Fibroblast of lung (primary cell): ENCODE measurements around the gene FAM216A. TPM values are rescaled to one million over a fixed set of nuclear protein-coding genes. Genes with fewer than 3 reads are reported as not detected.

Experiments
- DNase-seq, 2 donors: peaks; one replicate each; pipeline versions ENCODE4 v3.0.0 to v3.0.0-alpha.2; 2010; ENCODE audit warnings: low read depth in 2 of 2
- H2AFZ ChIP-seq: 2 replicates; pipeline ENCODE4 v1.5.1; 2012; ENCODE audit warnings: low read length, control low read depth, inconsistent platforms
- H3K27ac ChIP-seq: 2 replicates; pipeline ENCODE4 v1.5.1; 2011; ENCODE audit warnings: low read length, control low read depth; ENCODE audit not compliant: insufficient read depth
- H3K27me3 ChIP-seq: 2 replicates; pipeline ENCODE4 v1.5.1; 2011; ENCODE audit warnings: mild to moderate bottlenecking, low read length; ENCODE audit not compliant: control insufficient read depth, insufficient read depth
- H3K36me3 ChIP-seq: 2 replicates; pipeline ENCODE4 v1.5.1; 2011; ENCODE audit warnings: low read length; ENCODE audit not compliant: control insufficient read depth, insufficient read depth
- H3K4me1 ChIP-seq: 2 replicates; pipeline ENCODE4 v1.5.1; 2011; ENCODE audit warnings: low read length; ENCODE audit not compliant: control insufficient read depth, insufficient read depth; ENCODE audit errors: extremely low read depth
- H3K4me2 ChIP-seq: 2 replicates; pipeline ENCODE4 v1.5.1; 2011; ENCODE audit warnings: low read length, control low read depth; ENCODE audit not compliant: insufficient read depth; ENCODE audit errors: extremely low read depth
- H3K4me3 ChIP-seq, 4 experiments: fragments of 200-600 bp in 1 of 4; sonication (generic) in 1 of 4; replicated peaks in 1 of 4; 2 replicates each; pipeline ENCODE4 v1.5.1; 2011 to 2016; ENCODE audit warnings: low read length in 4 of 4, low read depth in 3 of 4, mild to moderate bottlenecking in 3 of 4, control low read depth in 2 of 4, inconsistent platforms in 1 of 4, mixed read lengths in 1 of 4; ENCODE audit not compliant: insufficient read depth in 1 of 4; ENCODE audit errors: control extremely low read depth in 1 of 4
- H3K79me2 ChIP-seq: 2 replicates; pipeline ENCODE4 v1.5.1; 2012; ENCODE audit warnings: mild to moderate bottlenecking, low read length, inconsistent platforms; ENCODE audit not compliant: control insufficient read depth, insufficient read depth
- H3K9ac ChIP-seq: 2 replicates; pipeline ENCODE4 v1.5.1; 2011; ENCODE audit warnings: mild to moderate bottlenecking, low read length, control low read depth; ENCODE audit not compliant: insufficient read depth
- H3K9me3 ChIP-seq: 2 replicates; pipeline ENCODE4 v1.5.1; 2012; ENCODE audit warnings: low read depth, low read length; ENCODE audit not compliant: control insufficient read depth, insufficient read depth
- H4K20me1 ChIP-seq: 2 replicates; pipeline ENCODE4 v1.5.1; 2011; ENCODE audit warnings: low read length; ENCODE audit not compliant: control insufficient read depth, insufficient read depth; ENCODE audit errors: extremely low read depth
- EZH2 ChIP-seq: IDR thresholded peaks from 2 replicates; pipeline ENCODE4 v1.5.1; 2012; ENCODE audit warnings: low read length, control low read depth, mild to moderate bottlenecking; ENCODE audit errors: missing control alignments
- polyA plus RNA-seq, 2 donors: library from polyadenylated mRNA; depleted of rRNA in 1 of 2; stranded (reverse) in 1 of 2; unstranded in 1 of 2; fragments of >200 nt; gene quantifications; 2 replicates each; pipeline ENCODE4 v1.2.1, GENCODE V29; 2011 to 2012; ENCODE audit warnings: missing spikeins in 1 of 2
- total RNA-seq: library from RNA; depleted of rRNA; stranded (reverse); fragments of >200 nt; gene quantifications from 2 replicates; pipeline ENCODE4 v1.2.1, GENCODE V29; 2014
- TF ChIP-seq, protein P1 (sequence below), 2 donors: IDR thresholded peaks in 1 of 2; conservative IDR thresholded peaks in 1 of 2; 1 replicate in 1 of 2; 2 replicates in 1 of 2; pipeline ENCODE4 v1.5.1; 2011 to 2012; ENCODE audit warnings: low read length in 2 of 2, control low read depth in 1 of 2, inconsistent platforms in 1 of 2, low read depth in 1 of 2, mild to moderate bottlenecking in 1 of 2

FAM216A gene
- total and polyA plus RNA-seq, 2 donors (not counting 1 experiment from before 2014, with no cell fraction given): 16.5 to 20.2 TPM

- peak within 1 kb of the TSS; percentile 78 for H2AFZ ChIP-seq
- H3K9ac ChIP-seq: peak within 1 kb of the TSS; percentile 97
- no peaks in the 10 kb centered on the region for H3K9me3 ChIP-seq
- no peaks in the 10 kb centered on the region for H3K4me1 ChIP-seq
- no peaks in the 10 kb centered on the region for H4K20me1 ChIP-seq
- peaks cover 43% of the 10 kb centered on the region for H3K79me2 ChIP-seq
- H3K4me3 ChIP-seq: peak within 1 kb of the TSS; percentile 87 to 100 (median 96)
- DNase-seq: peak; percentile 93 to 94
- H3K27ac ChIP-seq: peak within 1 kb of the TSS; percentile 99
- no peak for TF ChIP-seq EZH2
- TF ChIP-seq, protein P1, sequence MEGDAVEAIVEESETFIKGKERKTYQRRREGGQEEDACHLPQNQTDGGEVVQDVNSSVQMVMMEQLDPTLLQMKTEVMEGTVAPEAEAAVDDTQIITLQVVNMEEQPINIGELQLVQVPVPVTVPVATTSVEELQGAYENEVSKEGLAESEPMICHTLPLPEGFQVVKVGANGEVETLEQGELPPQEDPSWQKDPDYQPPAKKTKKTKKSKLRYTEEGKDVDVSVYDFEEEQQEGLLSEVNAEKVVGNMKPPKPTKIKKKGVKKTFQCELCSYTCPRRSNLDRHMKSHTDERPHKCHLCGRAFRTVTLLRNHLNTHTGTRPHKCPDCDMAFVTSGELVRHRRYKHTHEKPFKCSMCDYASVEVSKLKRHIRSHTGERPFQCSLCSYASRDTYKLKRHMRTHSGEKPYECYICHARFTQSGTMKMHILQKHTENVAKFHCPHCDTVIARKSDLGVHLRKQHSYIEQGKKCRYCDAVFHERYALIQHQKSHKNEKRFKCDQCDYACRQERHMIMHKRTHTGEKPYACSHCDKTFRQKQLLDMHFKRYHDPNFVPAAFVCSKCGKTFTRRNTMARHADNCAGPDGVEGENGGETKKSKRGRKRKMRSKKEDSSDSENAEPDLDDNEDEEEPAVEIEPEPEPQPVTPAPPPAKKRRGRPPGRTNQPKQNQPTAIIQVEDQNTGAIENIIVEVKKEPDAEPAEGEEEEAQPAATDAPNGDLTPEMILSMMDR (conservative IDR thresholded peaks at IDR 0.05 in 1 of 2, IDR thresholded peaks at IDR 0.05 in 1 of 2; ENCODE audit: low read depth in 1 of 2, low read length in 2 of 2): peak; percentile 68 to 82
- no peaks in the 10 kb centered on the region for H3K27me3 ChIP-seq
- H3K4me2 ChIP-seq: peak within 1 kb of the TSS; percentile 95
- H3K36me3 ChIP-seq: no peaks in the 10 kb centered on the region
These were observed 18.7 kb upstream of the FAM216A start, which contains the start of gene ARPC3 for GRCh38 chr12:110449799-110450497. TSS of gene ARPC3 (minus strand) at chr12:110450337. CDS start at chr12:110450260, 77 bp downstream.

DNA sequence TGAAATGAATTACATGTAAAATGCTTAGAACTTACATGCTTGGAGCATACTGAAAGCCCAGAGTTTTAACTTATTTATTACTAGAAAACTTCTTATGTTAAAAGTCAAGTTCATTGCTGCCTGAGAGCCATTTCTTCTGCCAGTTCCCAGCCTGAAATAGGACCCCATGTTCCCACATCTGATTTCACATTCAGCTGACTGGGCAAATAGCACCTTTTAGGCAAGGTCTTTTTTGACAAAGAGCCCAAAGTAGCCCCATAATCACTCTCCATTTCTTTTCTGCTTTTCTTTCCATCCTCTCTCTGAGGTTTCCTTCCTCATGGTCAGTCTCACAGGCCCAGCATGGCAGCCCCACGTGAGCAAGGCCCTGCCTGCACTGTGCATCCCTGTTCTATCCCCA lies 17.4 kb upstream of the FAM216A start:
- no peak overlapping the region for H3K4me3 ChIP-seq
- peaks cover 36% of the 10 kb centered on the region for H3K79me2 ChIP-seq
- no peaks in the 10 kb centered on the region for H3K4me1 ChIP-seq
- H3K9ac ChIP-seq: no peak overlapping the region
- DNase-seq: no peak
- no peaks in the 10 kb centered on the region for H3K9me3 ChIP-seq
- H3K27me3 ChIP-seq: no peaks in the 10 kb centered on the region
- no peak overlapping the region for H3K4me2 ChIP-seq
- H4K20me1 ChIP-seq: no peaks in the 10 kb centered on the region
- H2AFZ ChIP-seq: no peak overlapping the region
- H3K27ac ChIP-seq: no peak overlapping the region
- no peaks in the 10 kb centered on the region for H3K36me3 ChIP-seq
- no peak for TF ChIP-seq EZH2
- TF ChIP-seq, protein P1 (conservative IDR thresholded peaks at IDR 0.05 in 1 of 2, IDR thresholded peaks at IDR 0.05 in 1 of 2; ENCODE audit: low read depth in 1 of 2, low read length in 2 of 2): no peak

DNA sequence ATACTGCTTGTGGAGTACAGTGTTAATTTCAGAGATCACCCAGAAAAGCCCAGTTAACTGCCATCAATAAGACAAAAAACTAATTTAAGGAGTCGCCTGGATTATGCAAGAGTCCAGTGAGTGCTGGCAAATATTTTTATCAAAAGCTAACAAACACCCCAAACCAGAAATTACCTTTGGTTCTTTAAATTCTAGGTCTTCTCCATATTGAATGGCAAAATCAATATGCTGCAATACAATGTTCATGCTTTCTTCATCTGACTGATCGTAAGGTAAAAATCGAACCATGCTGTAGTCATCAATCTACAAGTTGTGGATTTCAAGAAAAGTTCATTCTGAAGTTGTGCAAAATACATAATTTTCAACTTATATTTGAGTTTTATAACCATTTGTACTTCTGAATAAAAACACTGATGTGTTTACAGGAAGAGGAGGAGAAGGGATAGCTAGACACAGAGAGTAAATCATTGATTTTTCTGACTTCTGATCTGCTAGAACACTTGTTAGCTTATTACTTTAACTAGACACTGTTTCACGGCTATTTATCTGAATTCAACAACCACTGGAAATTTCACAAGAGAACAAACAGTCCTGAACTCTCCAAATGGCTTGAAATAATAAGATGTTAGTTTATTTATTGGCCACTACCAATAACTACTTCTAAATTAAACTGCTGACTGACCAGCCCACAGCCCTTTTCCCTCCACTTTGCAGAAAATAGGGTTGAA lies 14.9 kb upstream of the FAM216A start:
- Histone ChIP-seq H3K36me3 (no peaks in the 10 kb centered on the region), H3K9me3 (no peaks in the 10 kb centered on the region), H3K4me1 (no peaks in the 10 kb centered on the region), H4K20me1 (no peaks in the 10 kb centered on the region), H3K79me2 (peaks cover 13% of the 10 kb centered on the region), H3K27me3 (no peaks in the 10 kb centered on the region), H3K27ac (no peak overlapping the region), H3K4me2 (no peak overlapping the region), H3K4me3 (no peak overlapping the region), H3K9ac (no peak overlapping the region), H2AFZ (no peak overlapping the region)
- TF ChIP-seq EZH2: no peak
- TF ChIP-seq, protein P1 (conservative IDR thresholded peaks at IDR 0.05 in 1 of 2, IDR thresholded peaks at IDR 0.05 in 1 of 2; ENCODE audit: low read depth in 1 of 2, low read length in 2 of 2): no peak
- no peak for DNase-seq
